Upper lobe of left lung (tissue), 6 donors: Measurements from ENCODE around the gene RAPGEF1. TPM values are rescaled to one million over a fixed set of nuclear protein-coding genes. Genes with fewer than 3 reads are reported as not detected.

ENCODE experiments used
- ATAC-seq, 2 donors: fragments of 200-7000 bp; cut with Tn5 transposase; one replicate each; pipeline ENCODE4 v1.9.1; 2022; ENCODE audit warnings: mild to moderate bottlenecking in 2 of 2, moderate library complexity in 2 of 2; ENCODE audit not compliant: low FRiP score in 2 of 2
- DNase-seq, 2 donors: peaks; one replicate each; pipeline ENCODE4 v3.0.0-alpha.2; 2019 to 2020
- H3K27ac ChIP-seq, 4 donors: fragments of 200-600 bp; sonication (generic); one replicate each; pipeline ENCODE4 v1.5.1; 2016 to 2019
- H3K27me3 ChIP-seq, 4 donors: fragments of 200-600 bp; sonication (generic); one replicate each; pipeline ENCODE4 v1.5.1; 2017 to 2019
- H3K36me3 ChIP-seq, 4 donors: fragments of 200-600 bp; sonication (generic); one replicate each; pipeline ENCODE4 v1.5.1; 2016 to 2019
- H3K4me1 ChIP-seq, 4 donors: fragments of 200-600 bp; sonication (generic); one replicate each; pipeline ENCODE4 v1.5.1; 2018 to 2019
- H3K4me3 ChIP-seq, 4 donors: fragments of 200-600 bp; sonication (generic); one replicate each; pipeline ENCODE4 v1.5.1; 2017 to 2019; ENCODE audit warnings: mild to moderate bottlenecking in 2 of 4, moderate library complexity in 1 of 4
- H3K9me3 ChIP-seq, 4 donors: fragments of 200-600 bp; sonication (generic); one replicate each; pipeline ENCODE4 v1.5.1; 2018 to 2019
- CTCF ChIP-seq, 6 experiments: fragments of 450-650 bp in 4 of 6; fragments of 200-600 bp in 2 of 6; sonication (generic) in 2 of 6; IDR thresholded peaks; one replicate each; pipeline ENCODE4 v1.5.1; 2016 to 2019; ENCODE audit warnings: antibody characterized with exemption in 6 of 6
- EP300 ChIP-seq, 4 donors: sonication (generic); formaldehyde crosslinking; IDR thresholded peaks; one replicate each; pipeline ENCODE4 v1.5.1; 2017; ENCODE audit warnings: antibody characterized with exemption in 4 of 4, control low read depth in 2 of 4
- POLR2A ChIP-seq, 4 donors: fragments of 450-650 bp; IDR thresholded peaks; one replicate each; pipeline ENCODE4 v1.5.1; 2016 to 2017; ENCODE audit warnings: antibody characterized with exemption in 4 of 4, mild to moderate bottlenecking in 2 of 4
- POLR2AphosphoS5 ChIP-seq, 2 donors: sonication (generic); formaldehyde crosslinking; IDR thresholded peaks; one replicate each; pipeline ENCODE4 v1.5.1; 2017; ENCODE audit warnings: antibody characterized with exemption in 2 of 2
- WGBS, 2 donors: methylation state at CpG; one replicate each; pipeline ENCODE4 v1.1.5; 2017 to 2018; 5-methylcytosine and 5-hydroxymethylcytosine counted together
- total RNA-seq, 6 donors: library from RNA; depleted of rRNA in 4 of 6; stranded (reverse); fragments of >200 nt in 4 of 6; gene quantifications; one replicate each; pipeline versions ENCODE4 v1.1.0 to v1.2.1, GENCODE V29; 2016 to 2021
- donor health status: DM: no; HTN: no; CAD: no; lungs with moderate emphysema.
- donor health status: DM: no; HTN: yes; CAD: no; lungs with severe emphysema.

Gene RAPGEF1
- total RNA-seq, 6 donors from 2014 or later: 82.8 to 161 (median 96.8) TPM

DNA sequence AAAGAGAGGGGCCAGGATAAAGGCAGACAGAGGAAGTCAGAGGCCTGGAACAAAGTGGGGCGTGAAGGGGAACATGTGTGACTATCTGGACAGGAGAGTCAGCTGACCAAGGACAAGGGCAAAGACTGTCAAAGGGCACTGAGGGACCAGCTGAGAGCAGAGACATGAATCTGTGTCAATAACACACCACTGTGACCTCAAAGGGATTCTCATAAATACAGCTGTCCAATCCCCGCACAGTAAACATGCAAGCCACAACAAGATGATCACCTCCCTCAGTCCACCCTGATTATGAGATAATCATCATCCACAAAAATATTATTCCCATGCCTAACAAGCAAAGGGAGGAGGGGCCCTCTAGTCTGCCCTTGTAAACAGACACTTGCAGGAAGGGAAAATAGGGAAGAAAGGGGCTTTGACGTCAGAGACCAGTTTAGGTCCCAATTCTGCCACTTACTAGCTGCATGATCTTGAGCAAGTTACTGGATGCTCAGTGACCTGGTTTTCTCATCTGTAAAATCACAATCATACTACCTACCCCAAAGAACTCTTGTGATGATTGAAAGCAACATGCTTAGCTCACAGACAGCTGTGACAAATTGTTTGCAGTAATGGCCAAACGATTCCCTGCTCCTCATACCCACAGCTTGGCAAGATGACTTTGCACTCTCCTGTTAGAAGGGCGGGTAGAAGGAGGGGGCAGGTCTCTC is 41.8 kb downstream of the RAPGEF1 start:
- H3K4me3 ChIP-seq: no peak overlapping the region
- peak; percentile 60 to 74 for ATAC-seq
- H3K27me3 ChIP-seq: no peaks in the 10 kb centered on the region
- TF ChIP-seq EP300 (IDR thresholded peaks at IDR 0.05) (peak in 2 of 4 donors; percentile 56 to 64), POLR2AphosphoS5 (IDR thresholded peaks at IDR 0.05) (peak in 1 of 2 donors; percentile 64), POLR2A (IDR thresholded peaks at IDR 0.05) (no peak)
- peak overlapping the region; percentile 70 to 85 (median 84) for H3K27ac ChIP-seq
- H3K4me1 ChIP-seq: peaks cover 47 to 87% (median 68%) of the 10 kb centered on the region in 4 donors
- DNase-seq: peak in 1 of 2 donors; percentile 57
- WGBS, 2 donors: 51 to 57% methylated on average over 4 to 5 of the region's 5 CpGs
- no peaks in the 10 kb centered on the region for H3K9me3 ChIP-seq
- no peaks in the 10 kb centered on the region for H3K36me3 ChIP-seq

GRCh38 chr9:131697097-131697496 is 42.8 kb downstream of the RAPGEF1 start:
- WGBS, 2 donors: 58 to 60% methylated on average over 6 of the region's 6 CpGs
- Histone ChIP-seq H3K36me3 (no peaks in the 10 kb centered on the region), H3K4me3 (no peak overlapping the region), H3K27me3 (no peaks in the 10 kb centered on the region), H3K9me3 (no peaks in the 10 kb centered on the region), H3K4me1 (peaks cover 56 to 89% (median 70%) of the 10 kb centered on the region in 4 donors), H3K27ac (peak overlapping the region; percentile 70 to 85 (median 84))
- peak in 1 of 2 donors; percentile 56 for ATAC-seq
- DNase-seq: no peak
- TF ChIP-seq EP300 (IDR thresholded peaks at IDR 0.05) (no peak), POLR2A (IDR thresholded peaks at IDR 0.05) (no peak), CTCF (IDR thresholded peaks at IDR 0.05) (no peak), POLR2AphosphoS5 (IDR thresholded peaks at IDR 0.05) (no peak)

DNA sequence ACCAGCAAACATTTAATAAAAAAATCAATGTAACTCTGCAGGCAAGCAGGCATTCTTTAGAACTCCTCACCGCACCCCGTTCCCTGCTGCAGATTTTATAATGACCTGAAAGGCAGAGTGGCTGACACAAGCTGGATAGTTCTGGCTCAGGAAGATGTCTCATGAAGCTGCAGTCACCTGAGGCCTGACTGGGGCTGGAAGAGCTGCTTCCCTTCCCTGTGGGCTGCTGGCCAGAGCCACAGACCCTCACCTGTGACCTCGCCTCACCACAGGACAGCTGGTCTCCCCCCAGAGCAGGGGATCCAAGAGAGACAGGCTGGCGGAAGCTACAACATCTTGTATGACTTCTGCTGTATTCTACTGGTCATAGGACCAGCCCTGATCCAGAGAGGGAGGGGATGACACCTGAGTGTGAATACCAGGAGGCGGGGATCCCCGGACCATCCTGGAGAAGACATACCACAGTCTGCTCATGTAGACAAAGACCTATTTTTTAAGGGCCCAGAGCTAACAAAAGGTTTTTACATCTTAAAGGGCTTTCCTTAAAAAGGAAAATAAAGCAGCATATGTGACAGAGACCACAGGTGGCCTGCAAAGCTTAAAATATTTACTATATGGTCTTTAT is 43.9 kb downstream of the RAPGEF1 start:
- Histone ChIP-seq H3K27ac (peak overlapping the region in 1 of 4 donors; percentile 50), H3K9me3 (no peaks in the 10 kb centered on the region), H3K4me1 (peaks cover 60 to 88% (median 68%) of the 10 kb centered on the region in 4 donors), H3K36me3 (no peaks in the 10 kb centered on the region), H3K27me3 (no peaks in the 10 kb centered on the region), H3K4me3 (no peak overlapping the region)
- 93 to 98% methylated on average over 5 to 6 of the region's 6 CpGs for WGBS, 2 donors
- TF ChIP-seq CTCF (IDR thresholded peaks at IDR 0.05): no peak
- TF ChIP-seq POLR2AphosphoS5 (IDR thresholded peaks at IDR 0.05): no peak
- no peak for TF ChIP-seq POLR2A (IDR thresholded peaks at IDR 0.05)
- no peak for TF ChIP-seq EP300 (IDR thresholded peaks at IDR 0.05)
- no peak for ATAC-seq
- DNase-seq: no peak

DNA sequence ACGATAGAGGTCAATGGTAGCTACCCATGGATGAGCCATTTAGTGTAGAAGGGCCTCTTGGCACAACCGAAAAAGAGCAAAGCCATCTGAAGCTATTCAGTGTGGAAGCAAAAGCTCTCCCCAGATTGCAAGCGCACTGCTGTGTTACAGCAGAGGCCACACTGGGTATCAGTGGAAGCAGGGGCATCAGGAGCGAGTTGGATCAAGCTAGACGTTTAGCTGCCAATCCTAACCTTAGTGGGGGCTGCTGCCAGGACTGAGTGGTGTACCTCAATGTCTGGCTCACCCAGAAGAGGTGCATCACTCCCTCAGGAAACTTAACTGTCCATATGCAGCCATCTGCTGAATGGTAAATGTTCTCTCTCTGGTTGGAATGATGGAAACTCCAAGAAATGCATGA is 44.5 kb downstream of the RAPGEF1 start:
- no peak overlapping the region for H3K4me3 ChIP-seq
- TF ChIP-seq EP300 (IDR thresholded peaks at IDR 0.05): no peak
- no peak for TF ChIP-seq POLR2AphosphoS5 (IDR thresholded peaks at IDR 0.05)
- no peak for TF ChIP-seq POLR2A (IDR thresholded peaks at IDR 0.05)
- no peak for TF ChIP-seq CTCF (IDR thresholded peaks at IDR 0.05)
- no peaks in the 10 kb centered on the region for H3K9me3 ChIP-seq
- WGBS, 2 donors: 93 to 98% methylated on average over 5 of the region's 5 CpGs
- no peak for ATAC-seq
- DNase-seq: no peak
- no peaks in the 10 kb centered on the region for H3K27me3 ChIP-seq
- H3K36me3 ChIP-seq: no peaks in the 10 kb centered on the region
- no peak overlapping the region for H3K27ac ChIP-seq
- H3K4me1 ChIP-seq: peaks cover 61 to 87% (median 66%) of the 10 kb centered on the region in 4 donors
